AG10803 (cell line): Measurements from ENCODE around the gene PWP2.

Experiments
- DNase-seq: peaks from one replicate; pipeline ENCODE4 v3.0.0; 2010; ENCODE audit warnings: low read depth
- H3K4me3 ChIP-seq: 2 replicates; pipeline ENCODE4 v1.5.1; 2011; ENCODE audit warnings: mild to moderate bottlenecking, low read length, control low read depth
- TF ChIP-seq, protein P1 (sequence below): conservative IDR thresholded peaks from 2 replicates; pipeline ENCODE4 v1.5.1; 2011; ENCODE audit warnings: mild to moderate bottlenecking, low read length, control low read depth, inconsistent platforms

PWP2 gene

DNA sequence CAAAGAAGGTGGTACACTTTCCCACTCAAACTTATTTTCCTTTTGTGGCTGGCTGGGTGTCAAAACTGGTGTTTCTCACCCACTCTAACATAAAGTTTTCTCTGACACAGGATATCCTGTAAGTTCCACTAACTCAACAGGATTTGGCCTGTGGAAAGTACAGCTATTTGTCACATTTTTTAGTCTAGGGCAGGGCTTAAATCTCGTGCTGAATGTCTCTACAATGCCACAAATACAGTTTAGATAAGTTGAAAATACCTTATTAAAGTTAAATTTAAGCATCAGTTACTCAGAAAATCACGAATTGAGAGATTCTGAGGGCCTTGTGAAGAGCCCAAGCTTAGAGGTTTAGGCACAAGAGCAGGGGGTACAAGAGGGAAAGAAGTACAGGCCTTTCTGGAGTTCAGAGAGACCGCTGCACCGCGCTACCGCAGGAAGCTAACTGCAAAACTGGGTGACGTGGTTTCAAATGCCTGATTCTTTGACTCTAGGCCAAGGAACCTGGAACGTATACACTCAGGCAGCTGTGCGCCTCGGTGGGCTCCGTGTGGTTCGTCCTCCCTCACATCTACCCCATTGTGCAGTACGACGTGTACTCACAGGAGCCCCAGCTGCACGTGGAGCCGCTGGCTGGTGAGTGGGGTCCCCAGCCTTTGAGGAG, 23.4 kb upstream of the PWP2 start:
- no peak overlapping the region for H3K4me3 ChIP-seq
- TF ChIP-seq, protein P1, sequence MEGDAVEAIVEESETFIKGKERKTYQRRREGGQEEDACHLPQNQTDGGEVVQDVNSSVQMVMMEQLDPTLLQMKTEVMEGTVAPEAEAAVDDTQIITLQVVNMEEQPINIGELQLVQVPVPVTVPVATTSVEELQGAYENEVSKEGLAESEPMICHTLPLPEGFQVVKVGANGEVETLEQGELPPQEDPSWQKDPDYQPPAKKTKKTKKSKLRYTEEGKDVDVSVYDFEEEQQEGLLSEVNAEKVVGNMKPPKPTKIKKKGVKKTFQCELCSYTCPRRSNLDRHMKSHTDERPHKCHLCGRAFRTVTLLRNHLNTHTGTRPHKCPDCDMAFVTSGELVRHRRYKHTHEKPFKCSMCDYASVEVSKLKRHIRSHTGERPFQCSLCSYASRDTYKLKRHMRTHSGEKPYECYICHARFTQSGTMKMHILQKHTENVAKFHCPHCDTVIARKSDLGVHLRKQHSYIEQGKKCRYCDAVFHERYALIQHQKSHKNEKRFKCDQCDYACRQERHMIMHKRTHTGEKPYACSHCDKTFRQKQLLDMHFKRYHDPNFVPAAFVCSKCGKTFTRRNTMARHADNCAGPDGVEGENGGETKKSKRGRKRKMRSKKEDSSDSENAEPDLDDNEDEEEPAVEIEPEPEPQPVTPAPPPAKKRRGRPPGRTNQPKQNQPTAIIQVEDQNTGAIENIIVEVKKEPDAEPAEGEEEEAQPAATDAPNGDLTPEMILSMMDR: no peak
- no peak for DNase-seq

DNA sequence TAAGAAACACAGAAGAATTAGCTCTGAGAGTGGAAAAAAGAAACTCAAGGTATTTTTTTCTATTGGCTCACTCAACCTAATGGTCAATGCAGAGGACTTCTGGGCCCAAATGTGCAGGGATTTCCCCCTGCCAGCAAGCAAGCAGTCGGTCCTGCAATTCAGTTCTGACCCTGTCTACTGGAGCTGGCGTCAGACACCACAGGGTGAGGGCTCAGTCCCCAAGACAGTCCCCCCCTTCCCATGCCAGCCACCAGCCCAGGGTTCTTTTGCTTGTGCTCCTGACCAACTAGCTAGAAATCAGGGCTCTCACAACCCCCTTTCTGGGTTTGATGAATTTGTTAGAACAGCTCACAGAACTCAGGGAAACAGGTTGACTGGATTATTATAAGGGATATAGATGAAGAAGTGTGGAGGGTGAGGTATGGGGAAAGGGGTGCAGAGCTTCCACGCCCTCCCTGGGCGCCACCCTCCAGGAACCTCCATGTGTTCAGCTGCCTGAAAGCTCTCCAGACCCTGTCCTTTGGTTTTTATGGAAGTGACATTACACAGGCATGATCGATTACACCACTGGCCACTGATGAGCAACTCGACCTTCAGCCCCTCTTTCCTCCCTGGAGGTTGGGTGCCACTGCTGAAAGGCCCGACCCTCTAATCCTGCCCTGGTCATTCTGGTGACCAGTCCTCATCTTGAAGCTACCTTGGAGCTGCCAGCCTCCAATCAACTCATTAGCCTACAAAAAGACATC, 22.5 kb upstream of the PWP2 start:
- TF ChIP-seq, protein P1: no peak
- no peak overlapping the region for H3K4me3 ChIP-seq
- DNase-seq: no peak

DNA sequence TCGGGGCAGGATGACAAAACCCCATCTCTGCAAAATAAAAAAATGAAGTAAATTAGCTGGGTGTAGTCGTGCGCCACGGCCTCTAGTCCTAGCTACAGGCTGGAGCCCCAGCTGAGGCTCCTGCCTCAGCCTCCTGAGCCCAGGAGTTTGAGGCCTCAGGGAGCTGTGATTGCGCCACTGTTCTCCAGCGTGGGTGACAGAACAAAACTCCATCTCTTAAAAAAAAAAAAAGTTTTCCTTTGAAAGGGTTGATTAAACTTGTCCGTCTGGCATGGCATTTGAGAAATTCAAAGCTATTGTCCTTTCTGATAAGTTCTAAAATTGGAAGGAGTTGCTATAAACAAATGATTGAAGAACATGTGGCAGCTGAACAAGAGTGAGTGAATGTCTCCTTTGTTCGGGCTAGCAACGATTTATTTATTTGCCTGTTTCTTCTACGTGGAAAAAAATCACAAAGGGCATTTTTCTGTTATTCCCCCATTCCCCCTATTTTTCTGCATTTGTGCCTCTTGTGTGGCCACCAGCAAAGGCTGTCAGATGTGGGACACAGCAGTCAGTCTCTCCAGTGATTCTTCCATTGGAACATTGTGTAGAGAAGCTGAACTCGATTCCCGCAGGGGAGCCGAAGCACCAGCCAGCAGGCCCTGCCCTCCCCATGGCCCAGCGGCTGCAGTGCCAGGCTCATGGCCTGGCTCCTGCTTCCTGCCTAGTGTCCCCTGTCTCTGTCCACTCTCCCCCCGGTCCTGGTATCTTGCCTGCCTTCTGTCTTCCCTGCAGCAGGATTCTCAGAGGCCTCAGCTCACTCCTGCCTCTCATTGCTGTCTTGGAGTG, 21.5 kb upstream of the PWP2 start:
- DNase-seq: no peak
- no peak overlapping the region for H3K4me3 ChIP-seq
- TF ChIP-seq, protein P1: no peak

DNA sequence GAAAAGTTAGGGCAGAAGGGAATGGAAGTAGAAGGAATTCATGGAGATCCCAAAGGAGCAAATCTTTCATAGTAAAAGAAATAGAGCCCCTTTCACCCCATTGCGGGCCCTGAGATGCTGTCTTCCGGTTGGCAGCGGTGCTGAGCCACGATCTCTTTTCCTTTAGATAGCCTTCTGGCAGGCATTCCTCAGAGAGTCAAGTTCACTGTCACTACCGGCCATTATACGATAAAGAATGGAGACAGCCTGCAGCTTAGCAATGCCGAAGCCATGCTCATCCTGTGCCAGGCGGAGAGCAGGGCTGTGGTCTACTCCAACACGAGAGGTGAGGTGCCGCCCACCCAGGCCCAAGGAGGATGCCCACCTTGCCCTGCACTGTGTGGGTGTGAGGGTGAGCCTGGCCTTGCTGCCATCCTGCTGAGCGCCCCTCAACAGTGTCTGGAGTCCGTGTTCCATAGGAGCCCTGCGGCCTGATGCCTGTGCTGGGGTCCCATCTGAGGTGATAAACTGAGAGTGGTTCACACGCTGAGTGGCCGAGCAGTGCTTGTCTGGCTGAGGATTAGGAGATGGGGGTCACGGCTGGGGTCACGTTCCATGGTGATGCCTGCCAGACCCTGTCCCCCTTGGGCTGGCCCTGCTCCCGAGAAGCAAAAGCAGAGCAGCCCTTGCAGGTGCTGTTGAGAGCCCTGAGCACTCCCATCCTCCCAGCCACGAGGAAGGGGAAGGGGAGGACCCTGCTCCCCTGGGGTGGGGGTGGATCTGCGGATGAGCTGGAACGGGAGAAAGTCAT, 20.4 kb upstream of the PWP2 start:
- TF ChIP-seq, protein P1: no peak
- no peak for DNase-seq
- no peak overlapping the region for H3K4me3 ChIP-seq

DNA sequence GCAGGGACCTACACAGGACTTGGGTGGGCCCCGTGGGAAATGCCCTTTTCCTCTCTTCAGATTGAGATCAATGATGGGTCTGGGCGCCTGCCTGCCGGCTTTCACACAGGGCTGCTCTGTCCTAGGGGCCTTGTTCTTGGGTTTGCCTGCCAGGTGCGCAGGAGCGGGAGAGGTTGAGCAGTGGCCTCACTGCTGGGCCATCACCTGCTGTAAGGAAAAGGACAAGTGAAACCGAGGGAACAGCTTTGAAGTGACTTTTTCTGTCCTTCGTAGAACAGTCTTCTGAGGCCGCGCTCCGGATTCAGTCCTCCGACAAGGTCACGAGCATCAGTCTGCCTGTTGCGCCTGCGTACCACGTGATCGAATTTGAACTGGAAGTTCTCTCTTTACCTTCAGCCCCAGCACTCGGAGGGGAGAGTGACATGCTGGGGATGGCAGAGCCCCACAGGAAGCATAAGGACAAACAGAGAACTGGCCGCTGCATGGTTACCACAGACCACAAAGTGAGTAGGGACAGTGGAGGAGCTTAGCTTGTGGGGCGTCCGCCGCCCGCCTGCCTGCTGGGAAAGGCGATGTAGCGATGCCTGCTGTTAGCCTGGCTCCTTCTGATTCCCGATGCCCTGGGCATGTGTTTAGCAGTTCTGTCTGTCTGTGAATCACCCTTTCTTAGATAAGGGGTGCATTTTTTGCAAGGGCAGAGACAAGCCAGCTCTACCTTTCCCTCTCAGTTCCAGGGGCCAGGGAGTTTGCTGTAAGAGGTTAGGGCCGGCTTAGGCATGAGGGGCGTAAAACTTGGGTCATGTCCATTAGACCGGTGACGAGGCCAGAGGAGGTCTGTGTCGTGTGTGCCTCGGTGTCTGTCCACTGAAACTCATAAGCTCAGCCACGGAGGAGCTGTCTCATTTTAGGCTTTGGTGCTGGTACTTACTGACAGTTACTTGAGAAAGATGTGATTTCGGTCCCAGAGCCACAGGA, 19.5 kb upstream of the PWP2 start:
- TF ChIP-seq, protein P1: no peak
- DNase-seq: no peak
- no peak overlapping the region for H3K4me3 ChIP-seq

DNA sequence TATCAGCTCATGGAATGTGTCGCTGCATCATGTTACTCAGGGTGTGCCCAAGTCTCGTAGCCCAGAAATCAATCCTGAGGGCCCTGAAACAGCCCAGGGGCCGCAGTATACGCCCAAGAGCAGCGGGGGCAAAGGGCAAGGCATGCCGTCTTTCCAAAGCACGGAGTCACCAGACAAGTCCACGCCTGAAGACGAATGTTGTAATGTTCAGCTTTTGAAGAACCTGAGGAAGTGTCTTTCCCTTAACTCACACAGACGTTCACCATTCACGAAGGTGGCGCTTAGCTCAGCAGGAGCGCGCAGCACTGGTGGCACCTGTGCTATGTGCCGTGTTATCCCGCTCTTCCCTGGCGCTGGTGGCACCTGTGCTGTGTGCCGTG, 18.8 kb upstream of the PWP2 start:
- H3K4me3 ChIP-seq: no peak overlapping the region
- TF ChIP-seq, protein P1: no peak
- DNase-seq: no peak
